ENCODE measurements around the gene KDM4F.
A peak's percentile ranks its signal among the peaks of the same experiment; 100 is the strongest.

Gene KDM4F

GRCh38 chr11:95093548-95093947 lies 44.3 kb downstream of the KDM4F start:
- Mint-ChIP-seq H3K36me3 (peaks cover 7% of the 10 kb centered on the region), H3K4me1 (peaks cover 85% of the 10 kb centered on the region), H3K27ac (peak overlapping the region; percentile 1), H3K9me3 (no peaks in the 10 kb centered on the region), H3K4me3 (peak overlapping the region; percentile 20)
- DNase-seq (ENCODE audit: low spot score in 2 of 2) = no peak
- no peak for ATAC-seq

GRCh38 chr11:95095858-95096587 lies 46.8 kb downstream of the KDM4F start:
- DNase-seq (ENCODE audit: low spot score in 2 of 2) = no peak
- Mint-ChIP-seq H3K36me3 (no peaks in the 10 kb centered on the region), H3K4me3 (peak overlapping the region; percentile 2), H3K4me1 (peaks cover 84% of the 10 kb centered on the region), H3K9me3 (no peaks in the 10 kb centered on the region), H3K27ac (no peak overlapping the region)
- peak; percentile 94 for ATAC-seq

GRCh38 chr11:95097209-95097608 lies 48.0 kb downstream of the KDM4F start:
- peaks cover 8% of the 10 kb centered on the region for H3K36me3 Mint-ChIP-seq
- H3K9me3 Mint-ChIP-seq = no peaks in the 10 kb centered on the region
- ATAC-seq (no peak), DNase-seq (ENCODE audit: low spot score in 2 of 2) (no peak)
- peaks cover 72% of the 10 kb centered on the region for H3K4me1 Mint-ChIP-seq
- H3K27ac Mint-ChIP-seq = no peak overlapping the region
- no peak overlapping the region for H3K4me3 Mint-ChIP-seq

GRCh38 chr11:95098826-95099225 lies 49.6 kb downstream of the KDM4F start:
- H3K27ac Mint-ChIP-seq = no peak overlapping the region
- H3K4me1 Mint-ChIP-seq = peaks cover 64% of the 10 kb centered on the region
- no peak overlapping the region for H3K4me3 Mint-ChIP-seq
- no peak for ATAC-seq
- no peaks in the 10 kb centered on the region for H3K9me3 Mint-ChIP-seq
- DNase-seq (ENCODE audit: low spot score in 2 of 2) = no peak
- H3K36me3 Mint-ChIP-seq = peaks cover 11% of the 10 kb centered on the region

GRCh38 chr11:95100191-95100648 lies 51.0 kb downstream of the KDM4F start:
- peaks cover 11% of the 10 kb centered on the region for H3K36me3 Mint-ChIP-seq
- peaks cover 52% of the 10 kb centered on the region for H3K4me1 Mint-ChIP-seq
- no peak for DNase-seq (ENCODE audit: low spot score in 2 of 2)
- no peak for ATAC-seq
- H3K27ac Mint-ChIP-seq = no peak overlapping the region
- no peak overlapping the region for H3K4me3 Mint-ChIP-seq
- H3K9me3 Mint-ChIP-seq = no peaks in the 10 kb centered on the region
